PC-3 (cell line): ENCODE results near the gene FAM227A. TPM values are rescaled to one million over a fixed set of nuclear protein-coding genes. Genes with fewer than 3 reads are reported as not detected.

Experiments
- ATAC-seq: fragments of 200-7000 bp; cut with Tn5 transposase; 2 replicates; pipeline ENCODE4 v1.9.1; 2020; ENCODE audit warnings: mild to moderate bottlenecking, moderate library complexity
- Bru-seq: library from RNA; stranded (reverse); fragments of 400-500 nt; gene quantifications from one replicate; lab custom pipeline; 2021; lab: Mats Ljungman, UMichigan
- BruChase-seq, 2 experiments: library from RNA; stranded (reverse); fragments of 400-500 nt; gene quantifications; one replicate each; lab custom pipeline; 2021; lab: Mats Ljungman, UMichigan
- BruUV-seq: library from RNA; stranded (reverse); fragments of 400-500 nt; replicated peaks from 2 replicates; lab custom pipeline; 2021; lab: Mats Ljungman, UMichigan
- CTCF ChIA-PET: fragments of 300-600 bp; sonication (Branson Sonifier 250); formaldehyde crosslinking; loops from one replicate; lab custom pipeline; 2022; ENCODE audit warnings: antibody characterized with exemption; lab: Charles Lee
- POLR2A ChIA-PET: fragments of 300-600 bp; sonication (Branson Sonifier 250); formaldehyde crosslinking; loops from one replicate; lab custom pipeline; 2022; ENCODE audit warnings: antibody characterized with exemption; ENCODE audit not compliant: unreplicated experiment; lab: Charles Lee
- DNase-seq: peaks from one replicate; pipeline ENCODE4 v3.0.0-alpha.2; 2015
- H2AFZ ChIP-seq: fragments of 300-600 bp; sonication (generic); 2 replicates; pipeline ENCODE4 v1.6.0; 2016; ENCODE audit warnings: antibody characterized with exemption, low read length
- H3F3A ChIP-seq: fragments of 300-600 bp; sonication (generic); one replicate; pipeline ENCODE4 v1.6.0; 2017; ENCODE audit warnings: antibody characterized with exemption, low read length, control low read depth, mild to moderate bottlenecking; ENCODE audit not compliant: unreplicated experiment
- H3K27ac ChIP-seq: fragments of 300-600 bp; sonication (generic); 2 replicates; pipeline ENCODE4 v1.5.1; 2016; ENCODE audit warnings: mild to moderate bottlenecking, low read length
- H3K27me3 ChIP-seq: fragments of 300-600 bp; sonication (generic); 2 replicates; pipeline ENCODE4 v1.6.1; 2016; ENCODE audit warnings: low read length, mixed read lengths
- H3K36me3 ChIP-seq: fragments of 300-600 bp; sonication (generic); 2 replicates; pipeline ENCODE4 v1.6.1; 2016; ENCODE audit warnings: low read depth, mixed run types, low read length, mixed read lengths
- H3K4me1 ChIP-seq: fragments of 300-600 bp; sonication (generic); 2 replicates; pipeline ENCODE4 v1.5.1; 2016; ENCODE audit warnings: low read length; ENCODE audit not compliant: insufficient read depth
- H3K4me2 ChIP-seq: fragments of 300-600 bp; sonication (generic); 2 replicates; pipeline ENCODE4 v1.6.0; 2016; ENCODE audit warnings: low read length
- H3K4me3 ChIP-seq: fragments of 300-600 bp; sonication (generic); 2 replicates; pipeline ENCODE4 v1.5.1; 2016; ENCODE audit warnings: mild to moderate bottlenecking, low read length, mixed read lengths
- H3K79me2 ChIP-seq: fragments of 300-600 bp; sonication (generic); 2 replicates; pipeline ENCODE4 v1.6.1; 2017; ENCODE audit warnings: low read length, mixed read lengths
- H3K9ac ChIP-seq: fragments of 300-600 bp; sonication (generic); 2 replicates; pipeline ENCODE4 v1.6.0; 2016; ENCODE audit warnings: mild to moderate bottlenecking, low read length
- H3K9me2 ChIP-seq: fragments of 300-600 bp; sonication (generic); replicated peaks from 2 replicates; pipeline ENCODE4 v1.6.1; 2016; ENCODE audit warnings: mixed run types, low read length, mixed read lengths
- H3K9me3 ChIP-seq: fragments of 300-600 bp; sonication (generic); 2 replicates; pipeline ENCODE4 v1.6.1; 2016; ENCODE audit warnings: low read length, mixed read lengths
- H4K20me1 ChIP-seq: fragments of 300-600 bp; sonication (generic); 2 replicates; pipeline ENCODE4 v1.6.1; 2016; ENCODE audit warnings: low read length, mixed read lengths
- CTCF ChIP-seq: fragments of 300-600 bp; sonication (generic); conservative IDR thresholded peaks from 2 replicates; pipeline ENCODE4 v1.5.1; 2017; ENCODE audit warnings: antibody characterized with exemption, low read depth, mild to moderate bottlenecking, low read length
- EZH2 ChIP-seq: fragments of 300-600 bp; sonication (generic); IDR thresholded peaks from one replicate; pipeline ENCODE4 v1.6.1; 2017; ENCODE audit warnings: antibody characterized with exemption, mild to moderate bottlenecking, low read length; ENCODE audit not compliant: unreplicated experiment
- EZH2phosphoT487 ChIP-seq: fragments of 300-600 bp; sonication (generic); IDR thresholded peaks from 2 replicates; pipeline ENCODE4 v1.6.1; 2018; ENCODE audit warnings: mild to moderate bottlenecking, antibody characterized with exemption, low read length, borderline replicate concordance
- intact Hi-C: fragments of 100-400 bp; cut with micrococcal nuclease; formaldehyde crosslinking; loops from 2 replicates; pipeline ENCODE4 v1.9.0; 2023
- long read RNA-seq: library from polyadenylated mRNA; unstranded; transcript quantifications from one replicate; pipeline ENCODE4 v2.0.0, GENCODE V29; 2021; ENCODE audit not compliant: unreplicated experiment
- total RNA-seq: library from RNA; depleted of rRNA; stranded (reverse); fragments of >200 nt; gene quantifications from 2 replicates; pipeline ENCODE4 v1.2.3, GENCODE V29; 2014; rRNA removed

Gene FAM227A
- total RNA-seq (1.2 and 2.2 TPM in 2 replicates), Bru-seq, nascent RNA (percentile 44 among the genes with signal in this experiment), BruChase-seq, experiment 1, labeled RNA remaining after a 6-hour chase (percentile 44 among the genes with signal in this experiment), BruChase-seq, experiment 2, labeled RNA remaining after a 2-hour chase (percentile 49 among the genes with signal in this experiment)
- long read RNA-seq, partial matches to known transcripts, result 1 of 1 reads
- long read RNA-seq, other reads (novel, unspliced or antisense), result 0 of 1 reads

DNA sequence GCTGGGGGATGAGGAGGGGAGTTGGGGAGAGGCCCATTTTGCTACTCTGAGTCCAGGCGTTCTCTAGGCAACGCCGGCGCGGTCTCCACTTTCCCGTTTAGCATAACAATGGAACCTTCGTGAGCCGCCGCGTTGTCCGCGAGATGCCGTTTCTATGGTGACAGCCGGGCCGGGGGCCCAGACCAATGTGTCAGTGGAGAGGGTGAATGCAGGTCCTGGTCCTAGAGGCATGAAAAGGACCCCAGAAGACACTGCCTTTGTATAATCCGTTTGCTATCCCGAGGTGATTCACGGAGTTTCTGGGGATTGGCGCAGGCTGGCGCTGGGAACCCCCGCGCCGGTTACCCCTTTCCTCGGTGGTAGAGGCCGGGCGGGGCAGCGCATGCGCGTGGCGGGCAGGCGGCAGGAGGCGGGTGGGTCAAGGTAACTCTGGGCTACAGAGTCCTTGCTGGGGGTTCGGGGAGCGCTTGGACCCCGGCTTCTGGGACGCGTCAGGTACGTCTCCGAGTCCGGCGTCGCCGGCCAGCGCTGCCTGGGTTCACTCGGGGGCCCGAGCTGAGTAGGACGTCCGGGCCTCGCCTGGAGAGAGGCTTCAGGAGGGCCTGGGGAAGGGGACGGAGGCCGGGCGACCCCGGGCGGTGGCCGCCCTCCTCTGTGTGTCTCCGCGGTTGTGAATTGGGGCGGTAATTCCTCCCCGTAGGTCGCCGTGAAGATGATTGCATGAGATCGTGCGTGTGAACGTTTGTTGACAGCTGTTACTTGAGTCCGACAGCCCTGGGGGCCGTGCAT, at the start of gene FAM227A, which contains the start of gene CBY1:
Gene FAM227A, minus strand, starts transcription at position 137 of the 789 bp plus-strand sequence. CDS start 6,224 bp downstream, outside the sequence.
Gene CBY1, plus strand, starts transcription at position 383 of the 789 bp plus-strand sequence. CDS start 11,417 bp downstream, outside the sequence.
- H3K79me2 ChIP-seq, result peaks cover 12% of the 10 kb centered on the region
- no peaks in the 10 kb centered on the region for H3F3A ChIP-seq
- H3K9ac ChIP-seq, result peak within 1 kb of the TSS; percentile 98
- peak; percentile 80 for DNase-seq
- H3K9me3 ChIP-seq, result no peaks in the 10 kb centered on the region
- H3K4me1 ChIP-seq, result 0 out of 2 replicates have a peak, but pooled peaks cover 3% of the 10 kb centered on the region
- ATAC-seq, result peak; percentile 89
- ChIA-PET POLR2A (no interaction called here), CTCF (no interaction called here)
- peak within 1 kb of the TSS; percentile 97 for H3K4me3 ChIP-seq
- no peaks in the 10 kb centered on the region for H3K36me3 ChIP-seq
- H2AFZ ChIP-seq, result peak within 1 kb of the TSS; percentile 99
- intact Hi-C loops, result no loop called here
- no peaks in the 10 kb centered on the region for H3K27me3 ChIP-seq
- H4K20me1 ChIP-seq, result no peaks in the 10 kb centered on the region
- peak within 1 kb of the TSS; percentile 86 for H3K4me2 ChIP-seq
- BruUV-seq, result TSS peak; percentile 79
- peak within 1 kb of the TSS; percentile 90 for H3K27ac ChIP-seq
- no peaks in the 10 kb centered on the region for H3K9me2 ChIP-seq
- no peak for TF ChIP-seq CTCF
- no peak for TF ChIP-seq EZH2phosphoT487
- no peak for TF ChIP-seq EZH2

GRCh38 chr22:38705235-38706100, 49.3 kb upstream of the FAM227A start, which contains the start of gene GTPBP1:
Gene GTPBP1, plus strand, starts transcription at chr22:38705944. Its CDS starts 12 bp downstream, at chr22:38705956.
- Histone ChIP-seq H3K79me2 (peaks cover 47% of the 10 kb centered on the region), H3K27me3 (no peaks in the 10 kb centered on the region), H3K27ac (peak within 1 kb of the TSS; percentile 67), H3K9ac (peak within 1 kb of the TSS; percentile 93), H3K4me1 (peaks cover 32% of the 10 kb centered on the region), H3K4me2 (peak within 1 kb of the TSS; percentile 94), H3K36me3 (0 out of 2 replicates have a peak, but pooled peaks cover 3% of the 10 kb centered on the region), H4K20me1 (peaks cover 34% of the 10 kb centered on the region), H3K9me3 (no peaks in the 10 kb centered on the region), H3F3A (no peaks in the 10 kb centered on the region), H2AFZ (peak within 1 kb of the TSS; percentile 66), H3K4me3 (peak within 1 kb of the TSS; percentile 95), H3K9me2 (no peaks in the 10 kb centered on the region)
- ChIA-PET CTCF (interaction anchor here (1.1 kb wide), 1 partner anchor 24 kb away, joined by 3 read pairs; the partner anchor contains the start of gene TOMM22), POLR2A (interaction anchor here (0.5 to 1.0 kb wide), 6 partner anchors 9 to 1143 kb away, joined by 3 to 39 read pairs (median 5); no protein-coding TSS in a partner anchor)
- no peak for TF ChIP-seq EZH2phosphoT487
- no peak for TF ChIP-seq EZH2
- no peak for TF ChIP-seq CTCF
- ATAC-seq (peak; percentile 73), DNase-seq (peak; percentile 98)
- intact Hi-C loops, result no loop called here
- BruUV-seq, result no TSS peak
